ENCODE data around the gene PRSS12.
"Not testable (repeated sequence)": the region's sequence is repeated elsewhere in the genome, so short reads cannot be mapped to it uniquely, and the experiment has no call there.

Gene PRSS12

GRCh38 chr4:118352843-118353533, at the start of gene PRSS12:
PRSS12 (minus strand) TSS chr4:118353003; CDS start chr4:118352720, 283 bp downstream.
- no peaks in the 10 kb centered on the region for H3K9me3 ChIP-seq (ENCODE audit: control insufficient read depth, low read length)
- no peaks in the 10 kb centered on the region for H3K36me3 ChIP-seq (ENCODE audit: control insufficient read depth, insufficient read depth, low read length)
- peaks cover 23% of the 10 kb centered on the region for H3K4me1 ChIP-seq (ENCODE audit: control insufficient read depth, insufficient read depth, low read length)
- peak within 1 kb of the TSS; percentile 40 for H3K4me3 ChIP-seq (ENCODE audit: low read length)
- peaks cover 14% of the 10 kb centered on the region for H3K27me3 ChIP-seq (ENCODE audit: control insufficient read depth, insufficient read depth, low read length)
- H3K9ac ChIP-seq (ENCODE audit: low read length), result peak within 1 kb of the TSS; percentile 61

- H3K36me3 ChIP-seq (ENCODE audit: control insufficient read depth, insufficient read depth, low read length), result no peaks in the 10 kb centered on the region
- no peaks in the 10 kb centered on the region for H3K9me3 ChIP-seq (ENCODE audit: control insufficient read depth, low read length)
- no peaks in the 10 kb centered on the region for H3K27me3 ChIP-seq (ENCODE audit: control insufficient read depth, insufficient read depth, low read length)
- H3K4me1 ChIP-seq (ENCODE audit: control insufficient read depth, insufficient read depth, low read length), result no peaks in the 10 kb centered on the region
- no peak overlapping the region for H3K9ac ChIP-seq (ENCODE audit: low read length)
- no peak overlapping the region for H3K4me3 ChIP-seq (ENCODE audit: low read length)
Observed at GRCh38 chr4:118400356-118400755, 47.6 kb upstream of the PRSS12 start.

DNA sequence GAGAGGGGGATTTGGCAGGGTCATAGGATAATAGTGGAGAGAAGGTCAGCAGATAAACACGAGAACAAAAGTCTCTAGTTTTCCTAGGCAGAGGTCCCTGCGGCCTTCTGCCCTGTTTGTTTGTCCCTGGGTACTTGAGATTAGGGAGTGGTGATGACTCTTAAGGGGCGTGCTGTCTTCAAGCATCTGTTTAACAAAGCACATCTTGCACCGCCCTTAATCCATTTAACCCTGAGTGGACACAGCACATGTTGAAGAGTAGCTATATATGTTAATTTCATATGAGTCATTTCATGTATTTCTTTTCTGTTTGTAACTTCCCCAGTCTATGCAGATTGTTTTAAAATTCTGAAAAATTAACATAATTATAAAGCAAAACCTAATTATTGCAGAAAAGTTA, 47.1 kb upstream of the PRSS12 start:
- not testable (repeated sequence) for H3K9me3 ChIP-seq (ENCODE audit: control insufficient read depth, low read length)

GRCh38 chr4:118398226-118399090, 45.7 kb upstream of the PRSS12 start:
- no peaks in the 10 kb centered on the region for H3K4me1 ChIP-seq (ENCODE audit: control insufficient read depth, insufficient read depth, low read length)
- no peaks in the 10 kb centered on the region for H3K27me3 ChIP-seq (ENCODE audit: control insufficient read depth, insufficient read depth, low read length)
- no peak overlapping the region for H3K4me3 ChIP-seq (ENCODE audit: low read length)
- no peaks in the 10 kb centered on the region for H3K36me3 ChIP-seq (ENCODE audit: control insufficient read depth, insufficient read depth, low read length)
- no peak overlapping the region for H3K9ac ChIP-seq (ENCODE audit: low read length)
- no peaks in the 10 kb centered on the region for H3K9me3 ChIP-seq (ENCODE audit: control insufficient read depth, low read length)

More for the DNA sequence above, 47.1 kb upstream of the PRSS12 start:
- H3K4me1 ChIP-seq (ENCODE audit: control insufficient read depth, insufficient read depth, low read length); H3K36me3 ChIP-seq (ENCODE audit: control insufficient read depth, insufficient read depth, low read length); H3K27me3 ChIP-seq (ENCODE audit: control insufficient read depth, insufficient read depth, low read length); H3K4me3 ChIP-seq (ENCODE audit: low read length); H3K9ac ChIP-seq (ENCODE audit: low read length): not testable (repeated sequence)

DNA sequence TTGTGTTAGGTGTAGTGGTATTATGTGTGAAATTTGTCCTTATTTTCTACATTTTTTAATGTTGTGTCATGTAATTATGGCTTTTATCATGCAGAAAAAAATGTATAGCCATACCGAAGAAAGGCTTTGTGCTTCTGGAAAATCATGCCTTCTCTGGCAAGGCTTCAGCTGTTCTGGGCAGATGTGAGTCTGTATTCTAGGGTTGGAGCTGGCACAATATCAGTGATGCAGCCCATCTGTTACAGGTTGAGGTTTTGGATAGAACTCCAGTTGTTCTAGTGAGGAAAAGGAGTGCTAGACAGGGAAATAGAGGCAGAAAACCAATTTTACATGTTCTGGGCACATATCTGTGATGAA, 44.8 kb upstream of the PRSS12 start:
- Histone ChIP-seq H3K4me3 (ENCODE audit: low read length) (no peak overlapping the region), H3K9me3 (ENCODE audit: control insufficient read depth, low read length) (no peaks in the 10 kb centered on the region), H3K27me3 (ENCODE audit: control insufficient read depth, insufficient read depth, low read length) (no peaks in the 10 kb centered on the region), H3K36me3 (ENCODE audit: control insufficient read depth, insufficient read depth, low read length) (no peaks in the 10 kb centered on the region), H3K4me1 (ENCODE audit: control insufficient read depth, insufficient read depth, low read length) (no peaks in the 10 kb centered on the region), H3K9ac (ENCODE audit: low read length) (no peak overlapping the region)

- H3K4me3 ChIP-seq (ENCODE audit: low read length), result no peak overlapping the region
- no peaks in the 10 kb centered on the region for H3K27me3 ChIP-seq (ENCODE audit: control insufficient read depth, insufficient read depth, low read length)
- no peak overlapping the region for H3K9ac ChIP-seq (ENCODE audit: low read length)
- H3K36me3 ChIP-seq (ENCODE audit: control insufficient read depth, insufficient read depth, low read length), result no peaks in the 10 kb centered on the region
- H3K9me3 ChIP-seq (ENCODE audit: control insufficient read depth, low read length), result no peaks in the 10 kb centered on the region
- H3K4me1 ChIP-seq (ENCODE audit: control insufficient read depth, insufficient read depth, low read length), result no peaks in the 10 kb centered on the region
Observed at GRCh38 chr4:118396881-118397622, 44.2 kb upstream of the PRSS12 start.

GRCh38 chr4:118395057-118395644, 42.3 kb upstream of the PRSS12 start:
- Histone ChIP-seq H3K4me1 (ENCODE audit: control insufficient read depth, insufficient read depth, low read length) (no peaks in the 10 kb centered on the region), H3K9ac (ENCODE audit: low read length) (no peak overlapping the region), H3K4me3 (ENCODE audit: low read length) (no peak overlapping the region), H3K36me3 (ENCODE audit: control insufficient read depth, insufficient read depth, low read length) (no peaks in the 10 kb centered on the region), H3K9me3 (ENCODE audit: control insufficient read depth, low read length) (no peaks in the 10 kb centered on the region), H3K27me3 (ENCODE audit: control insufficient read depth, insufficient read depth, low read length) (no peaks in the 10 kb centered on the region)

- not testable (repeated sequence) for H3K9ac ChIP-seq (ENCODE audit: low read length); H3K4me1 ChIP-seq (ENCODE audit: control insufficient read depth, insufficient read depth, low read length); H3K36me3 ChIP-seq (ENCODE audit: control insufficient read depth, insufficient read depth, low read length); H3K4me3 ChIP-seq (ENCODE audit: low read length); H3K9me3 ChIP-seq (ENCODE audit: control insufficient read depth, low read length); H3K27me3 ChIP-seq (ENCODE audit: control insufficient read depth, insufficient read depth, low read length)
Observed at GRCh38 chr4:118392509-118392908, 39.7 kb upstream of the PRSS12 start.

DNA sequence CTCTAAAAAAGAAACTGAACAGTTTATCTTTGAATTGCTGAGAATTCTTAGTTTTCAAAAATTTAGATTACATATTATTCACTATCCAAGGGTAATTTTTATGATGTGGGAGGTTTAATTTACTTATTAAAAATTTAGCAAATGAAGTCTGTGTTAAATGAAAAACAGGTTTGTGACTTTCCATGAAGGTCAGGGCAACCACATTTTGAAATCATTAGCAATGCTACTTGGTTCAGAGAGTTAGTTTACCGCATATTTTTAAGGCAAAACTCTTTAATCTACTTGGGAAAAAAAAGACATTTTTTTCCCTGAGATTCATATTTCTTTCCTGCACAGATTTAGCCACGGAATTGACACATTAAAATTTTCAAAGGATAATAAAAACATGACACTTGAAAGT, 37.3 kb upstream of the PRSS12 start:
- no peak overlapping the region for H3K9ac ChIP-seq (ENCODE audit: low read length)
- H3K4me3 ChIP-seq (ENCODE audit: low read length), result no peak overlapping the region
- no peaks in the 10 kb centered on the region for H3K27me3 ChIP-seq (ENCODE audit: control insufficient read depth, insufficient read depth, low read length)
- no peaks in the 10 kb centered on the region for H3K4me1 ChIP-seq (ENCODE audit: control insufficient read depth, insufficient read depth, low read length)
- no peaks in the 10 kb centered on the region for H3K36me3 ChIP-seq (ENCODE audit: control insufficient read depth, insufficient read depth, low read length)
- H3K9me3 ChIP-seq (ENCODE audit: control insufficient read depth, low read length), result no peaks in the 10 kb centered on the region

- Histone ChIP-seq H3K27me3 (ENCODE audit: control insufficient read depth, insufficient read depth, low read length) (no peaks in the 10 kb centered on the region), H3K4me3 (ENCODE audit: low read length) (no peak overlapping the region), H3K36me3 (ENCODE audit: control insufficient read depth, insufficient read depth, low read length) (no peaks in the 10 kb centered on the region), H3K9me3 (ENCODE audit: control insufficient read depth, low read length) (no peaks in the 10 kb centered on the region), H3K9ac (ENCODE audit: low read length) (no peak overlapping the region), H3K4me1 (ENCODE audit: control insufficient read depth, insufficient read depth, low read length) (no peaks in the 10 kb centered on the region)
Observed at GRCh38 chr4:118389721-118390120, 36.9 kb upstream of the PRSS12 start.

DNA sequence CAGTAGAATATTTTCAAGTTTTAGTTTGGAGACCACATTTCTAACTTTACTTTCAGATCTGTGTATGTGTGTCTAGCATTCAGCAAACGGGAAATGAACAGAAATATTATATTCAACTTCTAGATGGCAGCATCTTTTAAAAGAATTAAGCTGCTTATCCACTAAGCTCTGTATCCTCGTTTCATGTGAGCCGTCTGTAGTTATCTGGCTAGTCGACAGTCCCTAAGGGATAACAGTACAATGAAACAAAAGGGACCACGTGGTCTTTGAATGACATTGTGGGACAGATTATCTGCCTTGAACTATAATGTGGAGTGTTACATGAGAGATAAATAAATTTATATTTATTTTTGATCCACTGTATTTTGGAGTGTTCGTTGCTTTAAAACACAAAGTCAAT, 35.8 kb upstream of the PRSS12 start:
- Histone ChIP-seq H3K27me3 (ENCODE audit: control insufficient read depth, insufficient read depth, low read length) (no peaks in the 10 kb centered on the region), H3K9me3 (ENCODE audit: control insufficient read depth, low read length) (no peaks in the 10 kb centered on the region), H3K36me3 (ENCODE audit: control insufficient read depth, insufficient read depth, low read length) (no peaks in the 10 kb centered on the region), H3K4me1 (ENCODE audit: control insufficient read depth, insufficient read depth, low read length) (no peaks in the 10 kb centered on the region), H3K9ac (ENCODE audit: low read length) (no peak overlapping the region), H3K4me3 (ENCODE audit: low read length) (no peak overlapping the region)

DNA sequence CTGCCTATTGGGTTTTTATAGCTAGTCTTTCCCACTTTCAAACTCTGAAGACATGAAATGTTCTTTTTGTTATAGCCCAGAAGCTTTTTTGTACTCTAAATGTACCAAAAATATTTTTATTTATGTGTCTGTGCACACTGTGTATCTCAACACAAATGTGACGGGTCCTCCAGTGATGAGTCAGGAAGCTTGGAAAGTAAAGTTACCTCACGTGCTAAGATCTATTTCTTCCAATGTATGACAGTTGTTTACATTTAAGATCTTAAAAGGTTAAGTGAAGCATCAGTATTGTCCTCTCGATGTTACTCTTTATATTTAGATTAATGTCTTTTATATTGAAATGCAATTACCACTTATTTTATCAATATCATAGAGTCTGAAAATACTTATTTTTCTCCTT, 29.1 kb upstream of the PRSS12 start:
- no peak overlapping the region for H3K4me3 ChIP-seq (ENCODE audit: low read length)
- no peaks in the 10 kb centered on the region for H3K4me1 ChIP-seq (ENCODE audit: control insufficient read depth, insufficient read depth, low read length)
- H3K9me3 ChIP-seq (ENCODE audit: control insufficient read depth, low read length), result no peaks in the 10 kb centered on the region
- no peak overlapping the region for H3K9ac ChIP-seq (ENCODE audit: low read length)
- no peaks in the 10 kb centered on the region for H3K27me3 ChIP-seq (ENCODE audit: control insufficient read depth, insufficient read depth, low read length)
- H3K36me3 ChIP-seq (ENCODE audit: control insufficient read depth, insufficient read depth, low read length), result no peaks in the 10 kb centered on the region
